ENCODE measurements around the gene TSR3. TPM values are rescaled to one million over a fixed set of nuclear protein-coding genes. Genes with fewer than 3 reads are reported as not detected.

Gene TSR3
- total and polyA plus RNA-seq, 2 of the 13 experiments (the other 11 are each of a cell fraction or from before 2014, with no cell fraction given): 24.2 to 51.0 TPM

DNA sequence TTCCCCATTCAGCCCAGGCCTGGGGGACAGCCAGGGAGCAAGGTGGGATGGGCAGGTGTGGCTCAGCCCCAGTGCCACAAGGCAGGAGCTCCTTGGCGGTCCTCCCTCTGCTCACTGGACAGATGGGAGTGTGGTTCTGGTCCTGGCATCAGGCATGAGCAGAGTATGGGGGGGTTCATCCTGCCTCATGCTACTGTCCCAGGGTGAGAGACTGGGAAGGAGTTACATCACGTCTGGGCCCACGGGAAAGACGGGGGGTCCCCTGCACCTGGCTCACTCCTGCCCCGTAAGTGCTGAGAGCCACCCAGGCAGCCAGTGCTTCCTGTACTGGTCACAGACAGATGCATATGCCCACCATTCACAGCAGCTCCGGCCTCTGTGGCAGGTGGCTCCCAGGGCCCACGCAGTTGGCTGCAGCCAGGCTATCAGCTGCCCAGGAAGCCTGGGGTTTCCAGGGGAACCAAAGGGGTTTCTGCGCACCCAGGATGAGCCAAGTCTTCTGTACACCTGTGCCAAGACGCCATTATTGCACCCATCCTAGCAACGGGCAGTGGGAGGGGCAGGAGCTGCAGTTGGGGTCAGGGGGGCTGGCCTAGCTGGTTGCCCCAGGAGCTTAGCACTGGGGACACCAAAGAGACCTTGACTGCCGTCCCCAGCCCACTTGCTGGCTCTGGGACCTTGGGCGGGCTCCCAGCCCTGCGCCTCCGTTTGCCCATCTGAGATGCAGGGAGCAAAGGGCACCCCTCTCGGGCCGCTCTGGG lies 16.3 kb downstream of the TSR3 start:
- Histone ChIP-seq H3K9me3 (ENCODE audit: low read length) (no peaks in the 10 kb centered on the region), H3K27ac (ENCODE audit: extremely low read length, insufficient read depth, low read length) (no peak overlapping the region), H3K4me1 (ENCODE audit: insufficient read depth, low read length) (peaks cover 31% of the 10 kb centered on the region), H3K36me3 (replicated peaks in 1 of 2; ENCODE audit: control insufficient read depth in 1 of 2, insufficient read depth in 2 of 2, low read length in 2 of 2) (no peaks in the 10 kb centered on the region), H2AFZ (ENCODE audit: low read length) (no peak overlapping the region), H3K79me2 (ENCODE audit: insufficient read depth, low read length) (no peaks in the 10 kb centered on the region), H3K27me3 (ENCODE audit: control insufficient read depth in 1 of 2, insufficient read depth in 2 of 2, low read length in 2 of 2) (peaks cover 18 to 61% of the 10 kb centered on the region in 2 experiments), H3K9ac (ENCODE audit: insufficient read depth, low read depth, low read length) (no peak overlapping the region), H3K4me2 (ENCODE audit: low read depth, low read length) (no peak overlapping the region), H4K20me1 (ENCODE audit: insufficient read depth, low read length) (0 out of 2 replicates have a peak, but pooled peaks cover 3% of the 10 kb centered on the region), H3K4me3 (replicated peaks in 1 of 3; ENCODE audit: insufficient read depth in 1 of 3, low read depth in 2 of 3, low read length in 3 of 3) (no peak overlapping the region)
- ATAC-seq: no peak
- no peak for DNase-seq (ENCODE audit: low spot score)
- CTCF ChIA-PET (ENCODE audit: low intra/inter-chr PET ratio, low total read pairs): no interaction called here
- FAIRE-seq: no peak
- in situ Hi-C loops (cut with HindIII; ENCODE audit: extremely low pct_ligation_motif_present, low pct_unique_long_range_greater_than_20kb) (no loop called here), intact Hi-C loops (cut with micrococcal nuclease; ENCODE audit: unreplicated experiment) (no loop called here)
- WGBS (ENCODE audit: low lambda C conversion rate): 3% methylated on average over 10 of the region's 16 CpGs
- BruUV-seq (replicated peaks): no TSS peak
- POLR2A ChIA-PET: no interaction called here
- TF ChIP-seq ZNF687 (CRISPR knock-in tag; IDR thresholded peaks at IDR 0.05) (no peak), NONO (IDR thresholded peaks at IDR 0.05) (no peak), NONO (CRISPR knock-in tag; conservative IDR thresholded peaks at IDR 0.05) (no peak), ZNF616 (CRISPR knock-in tag; IDR thresholded peaks at IDR 0.05; ENCODE audit: low read depth) (no peak), MBD4 (IDR thresholded peaks at IDR 0.05; ENCODE audit: borderline replicate concordance, low read length) (no peak), ZNF407 (CRISPR knock-in tag; IDR thresholded peaks at IDR 0.05; ENCODE audit: not compliant biosample characterization) (no peak), ZNF589 (CRISPR knock-in tag; conservative IDR thresholded peaks at IDR 0.05) (no peak), ZNF569 (CRISPR knock-in tag; IDR thresholded peaks at IDR 0.05; ENCODE audit: borderline replicate concordance) (no peak)
- TF ChIP-seq, protein P1, sequence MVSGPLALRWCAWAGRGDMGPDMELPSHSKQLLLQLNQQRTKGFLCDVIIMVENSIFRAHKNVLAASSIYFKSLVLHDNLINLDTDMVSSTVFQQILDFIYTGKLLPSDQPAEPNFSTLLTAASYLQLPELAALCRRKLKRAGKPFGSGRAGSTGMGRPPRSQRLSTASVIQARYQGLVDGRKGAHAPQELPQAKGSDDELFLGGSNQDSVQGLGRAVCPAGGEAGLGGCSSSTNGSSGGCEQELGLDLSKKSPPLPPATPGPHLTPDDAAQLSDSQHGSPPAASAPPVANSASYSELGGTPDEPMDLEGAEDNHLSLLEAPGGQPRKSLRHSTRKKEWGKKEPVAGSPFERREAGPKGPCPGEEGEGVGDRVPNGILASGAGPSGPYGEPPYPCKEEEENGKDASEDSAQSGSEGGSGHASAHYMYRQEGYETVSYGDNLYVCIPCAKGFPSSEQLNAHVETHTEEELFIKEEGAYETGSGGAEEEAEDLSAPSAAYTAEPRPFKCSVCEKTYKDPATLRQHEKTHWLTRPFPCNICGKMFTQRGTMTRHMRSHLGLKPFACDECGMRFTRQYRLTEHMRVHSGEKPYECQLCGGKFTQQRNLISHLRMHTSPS (CRISPR knock-in tag; IDR thresholded peaks at IDR 0.05; ENCODE audit: low read depth): no peak
